Astrocyte of the cerebellum (primary cell): ENCODE measurements around the gene DNAH6.

Experiments used
- DNase-seq: peaks from one replicate; pipeline ENCODE4 v3.0.0-alpha.2; 2011; ENCODE audit warnings: low read depth
- H3K4me3 ChIP-seq: 2 replicates; pipeline ENCODE4 v1.5.1; 2011; ENCODE audit warnings: mild to moderate bottlenecking, low read depth, low read length, moderate library complexity
- CTCF ChIP-seq: IDR thresholded peaks from 2 replicates; pipeline ENCODE4 v1.5.1; 2012; ENCODE audit warnings: low read length, low read depth, moderate library complexity, mild to moderate bottlenecking; ENCODE audit errors: missing control alignments
- in situ Hi-C: cut with HindIII; loops from 2 replicates; pipeline ENCODE4 v1.10.0; 2017; ENCODE audit warnings: low sequenced_read_pairs

Gene DNAH6

GRCh38 chr2:84491256-84491655 lies 25.0 kb upstream of the DNAH6 start:
- in situ Hi-C loops = no loop called here
- no peak overlapping the region for H3K4me3 ChIP-seq
- TF ChIP-seq CTCF = no peak
- DNase-seq = no peak

- no peak for TF ChIP-seq CTCF
- in situ Hi-C loops = no loop called here
- DNase-seq = no peak
- H3K4me3 ChIP-seq = no peak overlapping the region
Observed at GRCh38 chr2:84491741-84492140, 24.6 kb upstream of the DNAH6 start.

GRCh38 chr2:84492571-84492970 lies 23.7 kb upstream of the DNAH6 start:
- no peak overlapping the region for H3K4me3 ChIP-seq
- in situ Hi-C loops = no loop called here
- DNase-seq = no peak
- no peak for TF ChIP-seq CTCF

GRCh38 chr2:84493514-84493913 lies 22.8 kb upstream of the DNAH6 start:
- in situ Hi-C loops = no loop called here
- H3K4me3 ChIP-seq = no peak overlapping the region
- peak; percentile 77 for DNase-seq
- TF ChIP-seq CTCF = no peak

- DNase-seq = no peak
- in situ Hi-C loops = no loop called here
- TF ChIP-seq CTCF = no peak
- no peak overlapping the region for H3K4me3 ChIP-seq
Observed at GRCh38 chr2:84494070-84494469, 22.2 kb upstream of the DNAH6 start.

GRCh38 chr2:84495539-84496146 lies 20.7 kb upstream of the DNAH6 start:
- TF ChIP-seq CTCF = peak; percentile 57
- peak; percentile 70 for DNase-seq
- no peak overlapping the region for H3K4me3 ChIP-seq

GRCh38 chr2:84496386-84496785 lies 19.9 kb upstream of the DNAH6 start:
- DNase-seq = no peak
- in situ Hi-C loops = no loop called here
- no peak overlapping the region for H3K4me3 ChIP-seq
- no peak for TF ChIP-seq CTCF

More at GRCh38 chr2:84495539-84496146, 20.7 kb upstream of the DNAH6 start:
- in situ Hi-C loops = no loop called here
